Measurements from ENCODE around the gene ARHGAP35.

The ARHGAP35 gene

DNA sequence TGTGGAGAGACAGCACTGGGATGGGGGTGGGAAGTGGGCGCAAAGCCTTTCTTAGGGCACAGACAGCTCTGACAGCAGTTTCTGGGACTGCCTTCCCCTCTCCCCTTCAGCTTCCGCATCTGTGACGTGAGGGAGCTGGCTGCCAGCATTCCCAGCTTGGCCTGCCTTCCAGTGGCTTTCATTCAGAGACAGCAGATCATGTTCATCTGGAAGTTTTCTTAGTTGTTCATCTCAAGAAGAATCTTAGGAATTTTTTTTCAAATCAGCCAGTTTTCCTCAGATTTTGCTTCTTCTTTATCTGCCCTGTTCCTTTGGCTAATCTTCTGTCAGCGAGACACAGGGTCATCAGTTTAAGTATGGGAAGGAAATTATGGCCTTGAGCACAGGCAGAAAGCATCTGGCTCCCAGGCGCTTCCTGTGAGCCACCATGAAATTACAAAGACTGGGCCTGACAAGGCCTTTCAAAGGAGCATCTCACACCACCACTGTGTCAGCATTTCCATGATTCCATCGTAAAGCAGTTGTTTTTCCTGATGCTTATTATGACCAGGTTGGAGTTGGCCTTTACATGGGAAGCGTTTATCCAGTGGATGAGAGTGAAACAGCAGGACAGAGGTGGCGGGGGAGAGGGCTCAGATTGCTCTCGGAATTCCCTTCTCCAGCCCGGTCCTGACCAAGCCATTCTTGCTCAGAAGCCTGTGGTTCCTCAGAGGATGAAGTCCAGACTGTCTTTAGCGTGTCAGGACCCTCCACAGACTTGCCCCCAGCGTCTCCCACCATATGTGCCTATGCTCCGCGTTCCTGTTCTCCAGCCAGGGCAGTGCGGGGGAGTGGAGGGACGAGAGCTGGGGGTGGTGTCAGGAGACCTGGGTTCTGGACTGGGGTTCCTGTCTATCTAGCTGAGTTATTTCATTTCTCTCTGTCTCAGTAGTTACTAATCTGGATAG, 43.6 kb downstream of the ARHGAP35 start:
- no peak for DNase-seq (ENCODE audit: low read depth in 1 of 2, low spot score in 1 of 2)
- no peak for TF ChIP-seq JUND (IDR thresholded peaks at IDR 0.05; ENCODE audit: low read depth)
- in situ Hi-C loops (cut with HindIII; ENCODE audit: low pct_unique_long_range_greater_than_20kb, low sequenced_read_pairs): no loop called here

DNA sequence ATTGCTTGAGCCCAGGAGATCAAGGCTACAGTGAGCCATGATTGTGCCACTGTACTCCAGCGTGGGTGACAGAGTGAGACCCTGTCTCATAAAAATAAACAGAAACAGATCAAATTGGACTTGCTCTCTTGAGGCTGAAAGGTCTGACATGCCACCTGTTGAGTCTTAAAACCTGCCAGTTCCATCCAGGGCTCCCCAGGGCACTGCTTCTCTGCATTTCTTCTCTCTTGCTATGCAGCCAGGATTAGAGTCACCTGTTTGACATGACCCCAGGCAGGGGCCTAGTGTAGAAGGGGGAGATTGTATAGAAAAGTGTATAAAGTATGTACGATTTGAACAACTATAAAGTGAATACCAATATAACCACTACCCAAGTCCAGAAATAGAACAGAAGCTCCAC, 45.4 kb downstream of the ARHGAP35 start:
- no peak for TF ChIP-seq JUND (IDR thresholded peaks at IDR 0.05; ENCODE audit: low read depth)
- in situ Hi-C loops (cut with HindIII; ENCODE audit: low pct_unique_long_range_greater_than_20kb, low sequenced_read_pairs): no loop called here
- DNase-seq (ENCODE audit: low read depth in 1 of 2, low spot score in 1 of 2): peak in 1 of 2 experiments; percentile 54

DNA sequence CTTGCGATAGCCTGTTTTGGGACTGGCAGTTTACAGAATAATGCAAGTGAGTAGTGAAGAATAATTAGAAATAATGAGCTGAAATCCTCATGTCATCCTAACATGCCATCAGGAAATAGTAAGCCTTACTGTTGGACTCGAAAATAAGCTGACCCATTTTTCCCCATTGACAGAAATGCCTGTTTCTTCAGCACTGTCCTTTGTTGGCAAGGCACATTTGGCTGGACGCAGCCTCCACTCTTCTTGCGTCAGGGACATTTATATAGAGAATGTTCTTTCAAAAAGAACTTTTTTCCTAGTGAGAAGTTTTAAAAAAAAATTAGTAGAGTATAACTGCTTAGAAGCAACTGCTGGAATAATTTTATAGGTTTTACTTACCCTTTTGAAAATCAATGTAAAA, 47.1 kb downstream of the ARHGAP35 start:
- TF ChIP-seq JUND (IDR thresholded peaks at IDR 0.05; ENCODE audit: low read depth): no peak
- no peak for DNase-seq (ENCODE audit: low read depth in 1 of 2, low spot score in 1 of 2)
- in situ Hi-C loops (cut with HindIII; ENCODE audit: low pct_unique_long_range_greater_than_20kb, low sequenced_read_pairs): no loop called here

DNA sequence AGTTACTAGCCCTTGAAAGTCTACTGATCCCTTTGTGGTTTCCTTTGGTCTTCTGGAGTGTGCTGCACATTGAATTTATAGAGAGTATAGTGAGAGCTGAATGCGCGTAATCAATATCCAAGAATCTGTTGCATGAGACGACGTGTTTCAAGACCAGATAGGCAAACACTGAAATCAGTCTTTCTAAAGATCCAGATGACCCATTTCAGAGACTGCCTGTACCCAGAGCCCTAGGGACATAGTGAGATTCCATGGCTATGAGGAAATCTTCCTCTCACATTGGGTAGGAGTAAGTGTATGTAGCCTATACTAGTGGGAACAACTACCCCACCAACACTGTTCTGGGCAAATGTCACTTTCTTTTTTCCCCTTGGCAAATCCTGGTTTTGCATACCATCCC, 48.6 kb downstream of the ARHGAP35 start:
- DNase-seq (ENCODE audit: low read depth in 1 of 2, low spot score in 1 of 2): peak in 1 of 2 experiments; percentile 57
- peak; percentile 59; the same call in 1 of the 2 replicates for TF ChIP-seq JUND (IDR thresholded peaks at IDR 0.05; ENCODE audit: low read depth)
- in situ Hi-C loops (cut with HindIII; ENCODE audit: low pct_unique_long_range_greater_than_20kb, low sequenced_read_pairs): no loop called here

All from T47D (cell line).